Sigmoid colon (tissue), 4 donors: ENCODE data around the gene DNAH3.

Source experiments
- CTCF ChIP-seq, 4 experiments: fragments of 450-650 bp in 3 of 4; fragments of 200-600 bp in 1 of 4; IDR thresholded peaks; one replicate each; pipeline ENCODE4 v1.5.1; 2016 to 2019; ENCODE audit warnings: antibody characterized with exemption in 4 of 4, mild to moderate bottlenecking in 3 of 4, moderate library complexity in 2 of 4
- POLR2AphosphoS5 ChIP-seq, 4 donors: sonication (generic); formaldehyde crosslinking; IDR thresholded peaks; one replicate each; pipeline ENCODE4 v1.6.1; 2017; ENCODE audit warnings: antibody characterized with exemption in 4 of 4

GRCh38 chr16:21064203-21064602, 86.4 kb downstream of the DNAH3 start:
- TF ChIP-seq POLR2AphosphoS5 (IDR thresholded peaks at IDR 0.05) (no peak), CTCF (IDR thresholded peaks at IDR 0.05) (no peak)
